Keratinocyte (primary cell): ENCODE data around the gene CUTC. TPM values are rescaled to one million over a fixed set of nuclear protein-coding genes. Genes with fewer than 3 reads are reported as not detected.

Experiments
- DNase-seq: peaks from one replicate; pipeline ENCODE4 v3.0.0-alpha.2; 2011; ENCODE audit warnings: low read depth, missing footprints, low spot score
- FAIRE-seq: peaks from 2 replicates; lab custom pipeline; 2011; peaks lifted over from hg19 to GRCh38; lab: Jason Lieb, UNC
- H2AFZ ChIP-seq: 2 replicates; pipeline ENCODE4 v1.6.0; 2012; ENCODE audit warnings: low read length, control low read depth, inconsistent platforms; ENCODE audit not compliant: control insufficient read depth
- H3K27ac ChIP-seq: 2 replicates; pipeline ENCODE4 v1.5.1; 2011; ENCODE audit warnings: low read length; ENCODE audit not compliant: control insufficient read depth, insufficient read depth
- H3K27me3 ChIP-seq: 3 replicates; pipeline ENCODE4 v1.6.0; 2011; ENCODE audit warnings: low read length; ENCODE audit not compliant: control insufficient read depth, insufficient read depth; ENCODE audit errors: extremely low read depth
- H3K36me3 ChIP-seq, 2 experiments: 2 replicates in 1 of 2; 3 replicates in 1 of 2; pipeline ENCODE4 v1.5.1; 2011; ENCODE audit warnings: low read length in 2 of 2, mild to moderate bottlenecking in 1 of 2; ENCODE audit not compliant: control insufficient read depth in 2 of 2, insufficient read depth in 2 of 2; ENCODE audit errors: extremely low read depth in 1 of 2
- H3K4me1 ChIP-seq: 3 replicates; pipeline ENCODE4 v1.5.1; 2011; ENCODE audit warnings: low read length; ENCODE audit not compliant: control insufficient read depth, insufficient read depth; ENCODE audit errors: extremely low read depth
- H3K4me2 ChIP-seq: 3 replicates; pipeline ENCODE4 v1.6.0; 2011; ENCODE audit warnings: low read depth, low read length; ENCODE audit not compliant: control insufficient read depth, insufficient read depth; ENCODE audit errors: extremely low read depth
- H3K4me3 ChIP-seq, 3 experiments: fragments of 200-600 bp in 1 of 3; sonication (generic) in 1 of 3; 2 replicates in 2 of 3; 3 replicates in 1 of 3; pipeline ENCODE4 v1.5.1; 2011 to 2016; ENCODE audit warnings: low read length in 3 of 3, mild to moderate bottlenecking in 3 of 3, control low read depth in 2 of 3, inconsistent platforms in 1 of 3, low read depth in 1 of 3, mixed read lengths in 1 of 3, mixed run types in 1 of 3, moderate library complexity in 1 of 3; ENCODE audit not compliant: control insufficient read depth in 2 of 3, insufficient read depth in 2 of 3; ENCODE audit errors: extremely low read depth in 1 of 3
- H3K79me2 ChIP-seq: 2 replicates; pipeline ENCODE4 v1.6.0; 2012; ENCODE audit warnings: low read length; ENCODE audit not compliant: control insufficient read depth, insufficient read depth
- H3K9ac ChIP-seq: 3 replicates; pipeline ENCODE4 v1.6.0; 2011; ENCODE audit warnings: low read length; ENCODE audit not compliant: control insufficient read depth, insufficient read depth; ENCODE audit errors: extremely low read depth
- H3K9me1 ChIP-seq: 3 replicates; pipeline ENCODE4 v1.6.0; 2011; ENCODE audit warnings: low read length; ENCODE audit not compliant: control insufficient read depth, insufficient read depth; ENCODE audit errors: extremely low read depth
- H3K9me3 ChIP-seq: 2 replicates; pipeline ENCODE4 v1.5.1; 2012; ENCODE audit warnings: low read depth, low read length; ENCODE audit not compliant: control insufficient read depth
- H4K20me1 ChIP-seq: 3 replicates; pipeline ENCODE4 v1.6.0; 2011; ENCODE audit warnings: low read length; ENCODE audit not compliant: control insufficient read depth, insufficient read depth; ENCODE audit errors: extremely low read depth
- EZH2 ChIP-seq: IDR thresholded peaks from one replicate; pipeline ENCODE4 v1.6.1; 2012; ENCODE audit warnings: inconsistent platforms, mild to moderate bottlenecking, low read length, moderate library complexity
- dilution Hi-C: fragments of 300-500 bp; cut with MboI; formaldehyde crosslinking; loops from one replicate; pipeline ENCODE4 v1.7.0; 2020; ENCODE audit warnings: low sequenced_read_pairs; ENCODE audit not compliant: extremely low pct_ligation_motif_present
- polyA plus RNA-seq, 5 experiments: library from polyadenylated mRNA; depleted of rRNA in 3 of 5; stranded (reverse) in 3 of 5; stranded (forward) in 1 of 5; unstranded in 1 of 5; fragments of >200 nt; gene quantifications; 1 replicate in 1 of 5; 2 replicates in 3 of 5; 3 replicates in 1 of 5; pipeline versions ENCODE4 v1.2.1 to v1.2.3, GENCODE V29; 2011 to 2012; ENCODE audit warnings: missing spikeins in 2 of 5, low read depth in 1 of 5, low replicate concordance in 1 of 5
- TF ChIP-seq, protein P1 (sequence below), 3 experiments: IDR thresholded peaks in 1 of 3; conservative IDR thresholded peaks in 1 of 3; optimal IDR thresholded peaks in 1 of 3; 2 replicates in 2 of 3; 3 replicates in 1 of 3; pipeline versions ENCODE3 to v1.5.1; 2011; ENCODE audit warnings: low read length in 3 of 3, mild to moderate bottlenecking in 3 of 3, moderate library complexity in 2 of 3, control low read depth in 1 of 3, inconsistent platforms in 1 of 3; ENCODE audit not compliant: insufficient read depth in 2 of 3; ENCODE audit errors: extremely low read depth in 1 of 3

Gene CUTC
- polyA plus RNA-seq, 1 donor (not counting 4 experiments of a cell fraction or from before 2014, with no cell fraction given) = 29.5 TPM

DNA sequence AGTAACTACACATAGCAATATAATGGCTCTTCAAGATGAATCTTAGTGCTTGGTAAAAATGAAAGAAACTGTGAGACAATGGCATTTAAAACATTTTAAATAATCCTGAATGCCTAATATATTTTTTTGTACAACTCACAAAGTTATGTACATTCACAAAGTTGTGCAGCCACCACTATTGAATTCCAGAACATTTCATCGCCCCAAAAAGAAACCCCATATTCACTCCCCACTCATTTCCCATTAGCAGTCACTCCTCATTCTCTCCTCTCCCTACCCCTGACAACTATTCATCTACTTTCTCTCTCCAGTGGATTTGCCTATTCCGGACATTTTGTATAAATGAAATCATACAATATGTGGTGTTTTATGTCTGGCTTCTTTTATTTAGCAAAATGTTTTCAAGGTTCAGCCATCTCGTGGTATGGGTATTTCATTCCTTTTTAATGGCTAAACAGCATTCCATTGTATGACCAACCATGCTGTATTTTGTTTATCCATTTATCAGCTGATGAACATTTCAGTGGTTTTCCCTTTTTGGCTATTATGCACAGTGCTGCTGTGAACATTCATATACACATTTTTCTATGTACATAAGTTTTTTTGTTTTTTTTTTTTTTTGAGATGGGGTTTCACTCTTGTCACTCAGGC, 38.0 kb upstream of the CUTC start:
- FAIRE-seq = peak; percentile 41
- Histone ChIP-seq H3K79me2 (no peaks in the 10 kb centered on the region), H4K20me1 (no peaks in the 10 kb centered on the region), H3K36me3 (peaks cover 29 to 42% of the 10 kb centered on the region in 2 experiments), H3K9ac (no peak overlapping the region), H3K9me3 (no peaks in the 10 kb centered on the region), H3K9me1 (peaks cover 3% of the 10 kb centered on the region), H3K4me1 (peaks cover 15% of the 10 kb centered on the region), H2AFZ (no peak overlapping the region), H3K27me3 (no peaks in the 10 kb centered on the region), H3K4me3 (no peak overlapping the region), H3K27ac (no peak overlapping the region), H3K4me2 (no peak overlapping the region)
- TF ChIP-seq EZH2 = no peak
- TF ChIP-seq, protein P1, sequence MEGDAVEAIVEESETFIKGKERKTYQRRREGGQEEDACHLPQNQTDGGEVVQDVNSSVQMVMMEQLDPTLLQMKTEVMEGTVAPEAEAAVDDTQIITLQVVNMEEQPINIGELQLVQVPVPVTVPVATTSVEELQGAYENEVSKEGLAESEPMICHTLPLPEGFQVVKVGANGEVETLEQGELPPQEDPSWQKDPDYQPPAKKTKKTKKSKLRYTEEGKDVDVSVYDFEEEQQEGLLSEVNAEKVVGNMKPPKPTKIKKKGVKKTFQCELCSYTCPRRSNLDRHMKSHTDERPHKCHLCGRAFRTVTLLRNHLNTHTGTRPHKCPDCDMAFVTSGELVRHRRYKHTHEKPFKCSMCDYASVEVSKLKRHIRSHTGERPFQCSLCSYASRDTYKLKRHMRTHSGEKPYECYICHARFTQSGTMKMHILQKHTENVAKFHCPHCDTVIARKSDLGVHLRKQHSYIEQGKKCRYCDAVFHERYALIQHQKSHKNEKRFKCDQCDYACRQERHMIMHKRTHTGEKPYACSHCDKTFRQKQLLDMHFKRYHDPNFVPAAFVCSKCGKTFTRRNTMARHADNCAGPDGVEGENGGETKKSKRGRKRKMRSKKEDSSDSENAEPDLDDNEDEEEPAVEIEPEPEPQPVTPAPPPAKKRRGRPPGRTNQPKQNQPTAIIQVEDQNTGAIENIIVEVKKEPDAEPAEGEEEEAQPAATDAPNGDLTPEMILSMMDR (optimal IDR thresholded peaks at IDR 0.05 in 1 of 3, IDR thresholded peaks at IDR 0.05 in 1 of 3, conservative IDR thresholded peaks at IDR 0.05 in 1 of 3; ENCODE audit: extremely low read depth in 1 of 3, insufficient read depth in 2 of 3, low read length in 3 of 3) = no peak
- no peak for DNase-seq
- dilution Hi-C loops = no loop called here

DNA sequence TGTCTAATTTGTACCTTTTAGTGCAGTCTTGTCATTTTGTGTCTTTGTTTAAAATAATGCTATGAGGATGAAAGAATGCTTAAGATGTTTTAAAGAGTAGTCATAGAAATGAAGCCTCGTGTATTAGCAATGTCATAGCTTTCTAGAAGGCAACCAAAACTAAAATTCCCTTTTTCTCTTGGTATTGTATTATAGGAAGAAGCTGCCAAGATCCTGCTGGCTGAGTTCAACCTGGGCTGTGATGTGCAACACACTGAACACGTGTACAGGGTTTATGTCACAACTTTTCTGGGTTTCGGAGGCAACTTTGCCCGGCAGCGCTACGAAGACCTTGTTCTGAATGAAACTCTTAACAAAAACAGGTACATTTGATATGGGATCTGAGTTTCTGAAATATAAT, 36.3 kb upstream of the CUTC start:
- dilution Hi-C loops = no loop called here
- FAIRE-seq = no peak
- H3K27ac ChIP-seq = no peak overlapping the region
- no peak overlapping the region for H3K4me3 ChIP-seq
- peaks cover 3% of the 10 kb centered on the region for H3K4me1 ChIP-seq
- no peaks in the 10 kb centered on the region for H3K9me3 ChIP-seq
- H2AFZ ChIP-seq = no peak overlapping the region
- TF ChIP-seq EZH2 = no peak
- TF ChIP-seq, protein P1 (optimal IDR thresholded peaks at IDR 0.05 in 1 of 3, IDR thresholded peaks at IDR 0.05 in 1 of 3, conservative IDR thresholded peaks at IDR 0.05 in 1 of 3; ENCODE audit: extremely low read depth in 1 of 3, insufficient read depth in 2 of 3, low read length in 3 of 3) = no peak
- DNase-seq = no peak
- H3K27me3 ChIP-seq = no peaks in the 10 kb centered on the region
- peaks cover 3% of the 10 kb centered on the region for H3K9me1 ChIP-seq
- no peaks in the 10 kb centered on the region for H3K79me2 ChIP-seq
- H4K20me1 ChIP-seq = no peaks in the 10 kb centered on the region
- peaks cover 36 to 46% of the 10 kb centered on the region in 2 experiments for H3K36me3 ChIP-seq
- no peak overlapping the region for H3K4me2 ChIP-seq
- no peak overlapping the region for H3K9ac ChIP-seq
